ENCODE data around the gene EVPL.

EVPL gene

GRCh38 chr17:75959839-75960511, 67.1 kb downstream of the EVPL start:
- DNase-seq (ENCODE audit: low read depth): no peak
- TF ChIP-seq CTCF (conservative IDR thresholded peaks at IDR 0.05; ENCODE audit: control insufficient read depth, insufficient read depth, low read depth, low read length): no peak

GRCh38 chr17:75959051-75959838, 67.9 kb downstream of the EVPL start:
- DNase-seq (ENCODE audit: low read depth): no peak
- no peak overlapping the region for H3K4me3 ChIP-seq (ENCODE audit: control insufficient read depth, low read depth, low read length)
- no peak for TF ChIP-seq CTCF (conservative IDR thresholded peaks at IDR 0.05; ENCODE audit: control insufficient read depth, insufficient read depth, low read depth, low read length)

More at GRCh38 chr17:75959839-75960511, 67.1 kb downstream of the EVPL start:
- no peak overlapping the region for H3K4me3 ChIP-seq (ENCODE audit: control insufficient read depth, low read depth, low read length)
